GM19395 (cell line): ENCODE results near the gene CXCL5.

ENCODE experiments used
- ATAC-seq: cut with Tn5 transposase; IDR thresholded peaks from one replicate; pipeline ENCODE4 v1.9.1; 2021; ENCODE audit warnings: mild to moderate bottlenecking, moderate library complexity; ENCODE audit not compliant: unreplicated experiment

Gene CXCL5

DNA sequence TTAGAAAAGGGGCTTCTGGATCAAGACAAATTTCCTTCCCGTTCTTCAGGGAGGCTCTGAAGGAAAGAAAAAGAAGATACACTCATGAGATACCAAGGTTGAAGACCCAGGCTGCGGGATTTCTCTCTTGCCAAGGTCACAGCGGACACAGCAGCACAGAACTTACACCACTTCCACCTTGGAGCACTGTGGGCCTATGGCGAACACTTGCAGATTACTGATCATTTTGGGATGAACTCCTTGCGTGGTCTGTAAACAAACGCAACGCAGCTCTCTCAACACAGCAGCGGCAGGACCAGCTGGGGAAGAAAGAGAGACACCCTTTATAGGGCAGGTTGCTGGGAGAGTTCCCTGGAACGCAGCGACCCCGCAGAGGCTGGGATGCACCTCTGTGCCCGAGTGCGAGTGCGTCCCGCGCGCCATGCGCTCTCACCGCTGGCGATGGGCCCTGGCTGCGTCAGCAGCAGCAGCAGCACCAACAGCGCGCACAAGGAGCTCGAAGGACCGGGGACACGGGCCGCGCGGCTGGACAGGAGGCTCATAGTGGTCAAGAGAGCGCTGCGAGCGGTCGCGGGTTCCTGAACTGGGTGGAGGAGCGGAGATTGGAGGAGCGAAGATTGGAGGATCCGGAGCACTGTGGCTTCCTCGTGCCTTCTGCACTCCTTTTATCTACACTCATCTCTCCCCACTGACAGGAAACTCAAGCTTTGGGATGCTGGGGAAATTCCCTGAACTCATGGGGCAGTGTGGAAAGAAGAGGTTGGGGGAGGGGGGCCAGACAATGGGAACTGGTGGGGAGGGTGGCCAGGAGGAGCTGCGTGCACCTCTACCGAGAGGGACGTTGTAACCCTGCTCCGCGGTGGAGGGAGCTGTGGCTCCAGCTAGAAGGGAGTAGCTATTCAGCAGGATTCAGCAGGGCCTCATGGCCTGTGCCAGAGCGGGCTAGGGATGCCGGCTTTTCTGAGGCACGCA lies at the start of gene CXCL5:
Gene CXCL5, minus strand, starts transcription at position 638 of the 972 bp plus-strand sequence. Its CDS starts 96 bp downstream, at position 542.
- no peak for ATAC-seq

DNA sequence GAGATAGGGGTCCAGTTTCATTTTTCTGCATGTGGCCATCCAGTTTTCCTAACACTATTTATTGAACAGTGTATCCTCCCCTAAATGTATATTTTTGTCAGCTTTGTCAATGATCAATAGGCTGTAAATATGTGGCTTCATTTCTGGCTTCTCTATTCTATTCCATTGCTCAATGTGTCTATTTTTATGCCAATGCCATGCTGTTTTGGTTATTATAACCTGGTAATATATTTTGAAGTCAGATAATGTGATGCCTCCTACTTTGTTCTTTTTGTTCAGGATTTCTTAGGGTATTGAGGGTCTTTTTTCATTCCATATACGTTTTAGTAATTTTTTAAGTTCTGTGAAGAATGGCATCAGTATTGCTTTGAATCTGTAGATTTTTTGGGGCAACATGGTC lies 48.7 kb upstream of the CXCL5 start:
- ATAC-seq = no peak

- ATAC-seq = no peak
Measured at GRCh38 chr4:74045772-74046171, 47.3 kb upstream of the CXCL5 start.

DNA sequence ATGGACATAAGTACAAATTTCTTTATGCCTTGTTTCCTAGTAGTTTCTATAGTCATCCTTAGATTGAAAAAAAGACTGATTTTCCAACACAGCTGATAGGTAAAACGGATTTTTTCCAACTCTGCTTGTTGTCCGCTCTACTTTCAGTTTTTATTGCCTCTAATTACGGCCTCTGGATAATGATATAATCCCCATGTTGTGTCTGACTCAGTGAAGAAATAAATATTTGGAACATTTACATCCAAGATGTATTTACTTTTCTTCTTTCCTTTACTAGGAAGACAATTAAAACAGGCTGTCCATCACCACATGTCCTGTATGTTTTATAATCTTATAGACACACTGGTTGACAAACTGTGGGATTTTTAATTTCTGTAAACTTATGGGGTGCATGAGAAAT lies 46.8 kb upstream of the CXCL5 start:
- ATAC-seq = no peak

GRCh38 chr4:74044677-74045076 lies 46.2 kb upstream of the CXCL5 start:
- ATAC-seq = no peak

DNA sequence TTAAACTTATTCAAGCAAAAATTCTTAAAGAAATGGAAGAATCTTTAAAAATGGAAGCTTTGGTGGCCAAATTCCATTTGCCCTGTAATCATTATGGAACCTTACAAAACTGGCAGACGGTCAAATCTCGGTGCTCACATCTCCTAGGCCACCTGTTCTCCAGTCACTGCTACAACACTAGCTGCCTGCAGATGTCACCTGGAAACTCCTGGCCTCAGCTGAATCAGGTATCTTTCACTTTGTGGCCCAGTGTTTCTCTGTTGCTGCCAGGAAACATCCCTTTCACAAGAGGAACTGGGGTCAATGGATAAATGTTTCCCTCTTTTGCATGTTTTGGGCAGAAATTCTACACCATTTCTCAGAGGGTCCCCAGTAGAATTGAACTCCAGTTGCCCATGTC lies 44.2 kb upstream of the CXCL5 start:
- no peak for ATAC-seq

- no peak for ATAC-seq
Measured at GRCh38 chr4:74041418-74041817, 42.9 kb upstream of the CXCL5 start.

DNA sequence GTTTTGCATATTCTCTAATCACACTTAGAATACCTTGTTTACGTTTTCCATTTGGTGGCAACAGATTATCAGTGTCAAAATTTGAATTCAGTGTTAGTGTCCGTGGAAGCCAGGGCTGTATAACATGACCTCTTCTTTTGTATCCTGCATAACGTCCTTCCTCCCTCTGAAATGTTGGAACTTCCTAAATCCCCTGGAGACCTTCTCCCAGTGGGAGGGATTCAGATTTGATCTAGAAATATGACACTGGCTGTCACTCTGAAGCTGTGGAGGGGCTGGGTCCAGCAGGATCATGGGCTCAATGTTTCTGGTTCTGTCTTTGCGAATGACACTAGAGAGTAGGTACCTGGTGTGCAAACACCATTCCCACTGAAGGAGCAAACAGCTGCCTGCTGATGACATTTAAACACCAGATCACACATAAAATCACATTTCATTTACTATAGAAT lies 40.9 kb upstream of the CXCL5 start:
- peak; percentile 15 for ATAC-seq

DNA sequence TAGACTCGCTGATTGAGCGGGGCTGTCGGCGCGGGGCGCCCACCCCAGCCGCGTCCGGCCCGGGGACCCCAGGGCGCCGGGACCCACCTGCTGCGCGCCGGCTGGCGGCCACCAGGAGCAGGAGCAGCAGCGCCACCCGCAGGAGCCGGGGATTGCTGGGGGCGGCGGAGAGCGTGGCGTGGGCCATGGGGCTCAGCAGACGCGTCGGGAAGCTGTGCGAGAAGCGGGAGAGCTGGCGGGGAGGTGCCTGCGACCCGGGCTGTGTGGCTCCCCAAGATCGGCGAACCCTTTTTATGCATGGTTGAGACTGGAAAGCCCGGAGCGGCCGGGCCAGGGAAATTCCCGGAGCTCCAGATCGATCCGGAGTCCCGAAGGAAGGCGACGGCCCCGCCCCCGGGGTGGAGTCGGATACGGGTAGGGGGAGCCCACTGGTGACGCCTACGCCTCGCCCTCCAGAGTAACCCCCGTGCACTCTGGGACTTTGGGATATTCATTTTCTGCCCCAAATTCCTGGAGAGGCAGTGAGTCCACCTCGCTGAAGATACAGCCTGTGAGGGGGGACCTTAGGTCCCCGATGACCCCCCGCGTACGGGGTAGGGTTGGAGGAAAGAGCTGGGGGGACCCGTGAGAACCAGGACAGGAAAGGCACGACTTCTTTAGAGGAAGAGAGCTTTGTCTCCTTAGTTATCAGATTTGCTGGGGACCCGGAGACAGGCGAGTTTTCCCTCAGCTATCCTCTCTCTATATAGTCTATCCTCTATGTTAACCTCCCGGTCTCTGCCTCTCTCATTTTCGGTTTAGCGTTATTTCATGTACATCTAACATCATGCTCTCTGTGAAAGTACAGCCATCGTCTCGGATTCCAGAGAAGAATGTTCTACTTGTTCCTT lies 40.2 kb upstream of the CXCL5 start, which contains the start of gene CXCL3:
Gene CXCL3, minus strand, starts transcription at position 265 of the 890 bp plus-strand sequence. Its CDS starts 78 bp downstream, at position 187.
- peak; percentile 65 for ATAC-seq

GRCh38 chr4:74038086-74038424 lies 39.6 kb upstream of the CXCL5 start:
- no peak for ATAC-seq

DNA sequence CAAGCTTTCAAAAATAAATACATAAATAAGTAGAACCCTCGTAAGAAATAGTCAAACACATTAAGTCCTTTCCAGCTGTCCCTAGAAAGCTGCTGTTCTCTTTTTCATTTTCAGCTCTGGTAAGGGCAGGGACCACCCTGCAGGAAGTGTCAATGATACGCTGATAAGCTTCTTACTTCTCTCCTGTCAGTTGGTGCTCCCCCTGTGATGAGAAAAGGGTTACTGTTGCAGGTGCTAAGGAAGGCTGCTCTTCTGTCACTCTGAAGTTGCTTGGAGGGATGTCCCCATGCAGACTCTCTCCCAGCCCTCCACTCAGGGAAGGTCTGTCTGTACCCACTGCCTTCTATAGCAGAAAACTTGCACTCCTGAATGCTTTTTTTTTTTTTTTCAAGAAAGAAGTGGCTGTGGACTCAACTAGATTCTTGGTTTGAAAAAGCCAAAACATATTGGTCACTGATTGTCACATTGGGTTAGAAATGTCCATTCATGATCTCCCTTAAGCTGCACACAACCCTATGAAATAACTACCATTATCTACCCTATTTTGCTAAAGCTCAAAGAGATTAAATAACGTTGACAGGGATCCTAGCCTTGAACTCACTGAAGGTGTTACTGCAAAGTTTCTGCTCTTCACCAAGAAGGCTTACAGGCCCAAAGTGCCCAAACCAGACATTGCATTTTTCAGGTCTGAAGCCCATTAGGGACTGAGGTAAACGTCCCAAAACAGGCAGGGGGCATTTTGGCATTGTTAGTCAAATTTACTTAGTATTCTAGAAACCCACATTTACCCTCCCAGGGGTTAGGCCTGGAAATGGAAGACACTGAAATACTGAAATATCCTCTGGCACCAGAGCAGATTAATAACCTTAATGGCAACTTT lies 38.8 kb upstream of the CXCL5 start:
- no peak for ATAC-seq

GRCh38 chr4:74033739-74034138 lies 35.3 kb upstream of the CXCL5 start:
- no peak for ATAC-seq

DNA sequence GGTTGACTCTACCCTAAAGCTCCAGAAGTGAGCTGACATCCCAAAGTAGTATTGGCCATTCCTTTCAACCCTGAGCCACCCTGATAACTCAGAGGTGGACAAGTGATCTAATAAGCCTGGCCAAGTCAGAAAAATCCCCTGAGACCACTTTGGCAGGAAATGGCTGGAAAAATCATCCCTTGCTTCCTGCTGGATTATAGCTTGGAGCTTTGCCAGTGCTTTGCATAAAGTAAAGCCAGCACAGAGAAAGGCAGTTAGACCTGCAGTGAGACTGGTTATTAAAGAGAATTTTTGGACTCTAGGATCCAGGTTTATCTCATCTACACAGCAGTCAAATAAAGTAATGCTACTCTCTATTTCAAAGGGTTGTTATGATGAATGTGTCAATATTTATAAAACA lies 33.6 kb upstream of the CXCL5 start:
- no peak for ATAC-seq

- ATAC-seq = no peak
Measured at GRCh38 chr4:74031576-74031975, 33.1 kb upstream of the CXCL5 start.

GRCh38 chr4:74030285-74030684 lies 31.8 kb upstream of the CXCL5 start:
- no peak for ATAC-seq

GRCh38 chr4:74028504-74028903 lies 30.0 kb upstream of the CXCL5 start:
- no peak for ATAC-seq

GRCh38 chr4:74023709-74024108 lies 25.2 kb upstream of the CXCL5 start:
- ATAC-seq = no peak

GRCh38 chr4:74021601-74022000 lies 23.1 kb upstream of the CXCL5 start:
- no peak for ATAC-seq

- no peak for ATAC-seq
Measured at GRCh38 chr4:74018771-74019170, 20.3 kb upstream of the CXCL5 start.

GRCh38 chr4:74018116-74018515 lies 19.6 kb upstream of the CXCL5 start:
- ATAC-seq = no peak

- ATAC-seq = no peak
Measured at GRCh38 chr4:74016068-74016467, 17.6 kb upstream of the CXCL5 start.
